GM21528 (cell line): ENCODE results near the gene TMEM63B.
"Not testable (repeated sequence)": the region's sequence is repeated elsewhere in the genome, so short reads cannot be mapped to it uniquely, and the experiment has no call there.

ENCODE experiments used
- ATAC-seq: cut with Tn5 transposase; IDR thresholded peaks from one replicate; pipeline ENCODE4 v1.9.1; 2021; ENCODE audit warnings: mild to moderate bottlenecking, moderate library complexity; ENCODE audit not compliant: unreplicated experiment, low FRiP score

The TMEM63B gene

DNA sequence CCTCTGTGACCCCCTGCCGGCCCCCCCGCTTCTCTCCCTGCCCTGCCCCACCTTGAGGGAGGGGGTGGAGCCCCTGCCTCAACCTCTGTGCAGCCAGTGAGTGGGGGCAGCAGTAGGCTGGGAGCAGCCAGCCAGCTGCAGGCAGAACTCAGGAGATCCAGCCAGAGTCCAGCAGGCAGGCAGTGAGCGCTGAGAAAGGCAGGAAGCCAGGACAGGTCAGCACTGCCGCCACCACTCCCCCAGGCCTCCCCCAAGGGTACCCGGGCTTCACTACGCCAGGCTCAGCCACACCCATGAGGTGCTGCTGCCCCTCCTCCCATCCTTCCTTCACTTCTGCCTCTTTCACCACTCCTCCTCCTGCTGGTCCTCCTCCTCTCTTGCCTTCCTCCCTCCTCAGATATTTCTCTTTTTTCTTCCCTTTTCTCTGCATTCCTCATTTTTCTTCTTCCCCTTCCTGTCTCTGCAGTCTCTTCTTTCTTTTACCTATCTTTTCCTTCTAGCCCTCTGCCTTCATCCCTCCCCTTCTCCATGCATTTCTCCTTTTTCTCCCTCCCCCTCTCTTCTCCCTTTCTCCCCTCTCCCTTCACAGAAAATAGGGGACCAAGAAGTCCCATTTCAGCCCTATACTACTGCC lies 11.5 kb downstream of the TMEM63B start:
- ATAC-seq = no peak

- ATAC-seq = no peak
These were observed 12.0 kb downstream of the TMEM63B start for GRCh38 chr6:44139351-44139743.

DNA sequence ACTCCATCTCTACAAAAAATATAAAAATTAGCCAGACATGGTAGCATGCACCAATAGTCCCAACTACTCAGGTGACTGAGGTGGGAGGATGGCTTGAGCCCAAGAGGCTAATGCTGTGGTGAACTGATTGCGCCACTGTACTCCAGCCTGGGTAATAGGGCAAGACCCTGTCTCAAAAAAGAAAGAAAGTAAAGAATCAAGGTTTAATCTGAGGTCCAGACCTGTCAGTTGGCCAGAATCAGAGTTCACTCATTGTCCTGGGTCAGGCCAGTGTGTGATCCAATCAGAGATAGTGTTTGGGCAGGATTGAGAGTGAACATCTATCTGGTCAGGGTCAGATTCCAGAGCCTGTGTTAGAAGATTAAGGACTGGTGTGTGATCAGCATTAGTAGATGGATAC lies 15.5 kb downstream of the TMEM63B start:
- no peak for ATAC-seq

DNA sequence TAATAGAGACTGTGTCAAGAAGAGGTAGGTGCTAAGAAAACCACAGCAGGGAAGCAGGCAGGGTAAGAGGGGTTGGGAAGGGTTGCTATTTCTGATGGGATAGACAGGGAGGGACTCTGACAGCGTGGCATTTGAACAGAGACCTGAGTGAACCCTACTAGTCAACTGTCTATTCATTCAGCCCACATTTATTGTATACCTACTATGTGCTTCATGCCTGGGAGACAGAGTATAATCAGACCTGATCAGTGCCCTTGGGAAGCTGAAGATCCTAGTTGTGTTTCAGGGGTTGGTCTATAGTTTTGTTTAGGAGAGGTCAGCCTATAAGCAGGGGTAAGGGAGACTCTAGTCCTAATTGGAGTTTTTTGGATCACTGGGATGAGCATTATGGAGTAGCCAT lies 16.4 kb downstream of the TMEM63B start:
- ATAC-seq = no peak

- ATAC-seq = not testable (repeated sequence)
These were observed 17.2 kb downstream of the TMEM63B start for GRCh38 chr6:44144536-44144935.

GRCh38 chr6:44145839-44146238 lies 18.5 kb downstream of the TMEM63B start:
- no peak for ATAC-seq

DNA sequence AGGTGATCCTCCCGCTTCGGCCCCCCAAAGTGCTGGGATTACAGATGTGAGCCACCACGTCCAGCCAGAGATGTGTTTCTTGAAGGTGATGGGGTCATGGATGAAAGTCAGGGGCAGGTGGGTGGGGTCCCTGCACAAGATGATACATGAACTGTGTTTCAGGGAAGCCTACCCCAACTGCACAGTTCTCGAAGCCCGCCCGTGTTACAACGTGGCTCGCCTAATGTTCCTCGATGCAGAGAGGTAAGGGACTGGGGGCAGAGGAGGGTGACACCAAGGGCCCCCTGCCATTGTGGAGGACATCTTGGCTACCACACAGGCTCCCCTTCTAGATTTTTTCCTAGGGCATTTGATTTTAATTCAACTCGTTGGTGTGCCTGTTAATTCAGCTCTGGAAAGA lies 19.3 kb downstream of the TMEM63B start:
- no peak for ATAC-seq

DNA sequence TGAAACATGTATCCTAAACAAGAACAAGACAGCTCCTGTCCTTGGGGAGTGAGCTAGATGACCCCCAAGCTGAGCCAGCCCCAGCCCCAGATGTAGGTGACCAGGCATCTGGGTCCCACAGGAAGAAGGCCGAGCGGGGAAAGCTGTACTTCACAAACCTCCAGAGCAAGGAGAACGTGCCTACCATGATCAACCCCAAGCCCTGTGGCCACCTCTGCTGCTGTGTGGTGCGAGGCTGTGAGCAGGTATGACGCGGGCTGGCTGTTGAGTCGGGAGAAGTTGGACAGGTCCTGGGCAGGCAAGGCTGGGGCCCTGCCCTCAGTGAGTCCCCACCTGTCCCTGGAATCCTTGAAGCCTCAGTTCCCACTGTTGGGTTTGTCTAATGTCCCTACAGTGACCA lies 19.9 kb downstream of the TMEM63B start:
- no peak for ATAC-seq

GRCh38 chr6:44148306-44148705 lies 21.0 kb downstream of the TMEM63B start:
- ATAC-seq = no peak

DNA sequence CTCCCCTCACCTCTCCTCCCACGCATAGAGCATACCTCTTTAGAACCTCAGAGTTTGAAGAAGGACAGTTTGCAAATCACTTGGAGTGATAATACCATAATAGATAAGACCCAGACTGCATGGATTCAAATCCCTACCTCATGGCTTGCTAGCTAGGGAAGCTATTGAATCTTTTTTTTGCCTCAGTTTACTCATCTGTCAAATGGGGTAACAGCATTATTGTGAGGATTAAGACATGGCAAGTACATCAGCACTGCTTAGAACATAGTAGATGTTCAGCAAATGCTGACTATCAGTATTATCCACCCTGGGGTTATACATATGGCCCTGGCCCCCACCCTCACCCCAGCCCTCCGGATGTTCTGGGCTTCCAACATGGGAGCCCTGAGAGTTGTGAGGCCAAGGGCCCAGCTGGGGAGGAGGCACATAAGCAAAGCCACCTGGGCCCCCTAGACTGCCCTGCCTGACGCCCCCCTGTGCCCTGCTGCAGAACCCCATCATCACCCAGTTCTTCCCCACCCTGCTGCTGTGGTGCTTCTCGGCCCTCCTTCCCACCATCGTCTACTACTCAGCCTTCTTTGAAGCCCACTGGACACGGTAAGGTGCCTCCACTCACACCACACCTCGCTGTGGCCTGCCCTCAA lies 22.1 kb downstream of the TMEM63B start:
- no peak for ATAC-seq

DNA sequence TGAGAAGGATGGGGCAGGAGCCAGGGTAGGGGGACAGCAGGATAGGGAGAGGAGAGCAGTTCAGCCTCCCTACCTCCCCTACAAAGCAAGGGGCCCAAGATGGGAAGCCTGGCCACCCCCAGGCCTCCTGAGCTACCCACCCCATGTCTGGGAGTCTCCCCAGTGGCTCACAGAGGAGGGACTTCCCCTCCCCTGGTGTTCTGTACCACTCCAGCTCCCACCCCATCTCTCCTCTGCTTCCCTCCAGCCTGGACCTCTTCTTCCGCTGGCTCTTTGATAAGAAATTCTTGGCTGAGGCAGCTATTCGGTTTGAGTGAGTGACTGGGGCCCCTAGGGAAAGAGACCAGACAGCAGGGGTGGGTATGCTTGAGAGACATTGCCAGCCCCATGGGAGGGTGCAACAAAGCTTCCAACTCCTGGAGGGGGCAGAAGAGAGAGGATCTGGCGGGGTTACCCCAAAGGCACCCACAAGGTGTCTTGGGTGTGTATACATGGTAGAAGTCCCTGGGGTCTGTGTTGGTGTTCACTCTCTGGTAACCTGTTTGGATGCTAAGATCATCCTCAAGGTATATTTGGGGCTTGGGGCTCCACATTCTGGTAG lies 23.1 kb downstream of the TMEM63B start:
- ATAC-seq = no peak

DNA sequence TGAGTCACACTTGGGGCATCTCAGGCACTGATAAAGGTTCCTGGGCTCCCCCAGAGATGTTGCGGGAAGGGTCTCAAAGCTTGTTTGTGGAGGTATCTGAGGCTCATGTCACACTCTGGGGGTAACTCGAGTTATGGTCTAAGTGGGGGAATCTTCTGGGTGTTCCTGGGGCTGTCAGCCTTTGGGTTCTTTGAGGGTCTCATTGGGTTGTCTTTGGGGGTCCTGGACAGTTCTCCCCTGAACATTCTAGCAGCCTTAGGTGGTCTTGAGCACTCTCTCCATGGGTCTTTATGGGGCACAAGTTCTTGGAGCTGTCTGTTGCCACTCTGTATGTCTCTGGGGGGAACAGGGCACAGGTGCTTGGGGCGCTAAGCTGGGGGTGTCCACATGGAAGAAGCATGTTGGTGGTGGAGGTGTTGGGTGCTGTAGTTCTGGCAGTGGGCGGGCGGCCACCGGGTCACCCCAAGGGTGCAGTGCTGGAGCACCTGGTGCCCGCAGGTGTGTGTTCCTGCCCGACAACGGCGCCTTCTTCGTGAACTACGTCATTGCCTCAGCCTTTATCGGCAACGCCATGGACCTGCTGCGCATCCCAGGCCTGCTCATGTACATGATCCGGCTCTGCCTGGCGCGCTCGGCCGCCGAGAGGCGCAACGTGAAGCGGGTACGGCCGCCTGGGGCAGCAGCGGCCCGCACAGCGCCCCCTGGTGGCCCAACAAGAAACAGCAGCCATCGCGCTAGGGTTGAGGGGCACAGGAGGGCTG lies 24.2 kb downstream of the TMEM63B start:
- no peak for ATAC-seq

DNA sequence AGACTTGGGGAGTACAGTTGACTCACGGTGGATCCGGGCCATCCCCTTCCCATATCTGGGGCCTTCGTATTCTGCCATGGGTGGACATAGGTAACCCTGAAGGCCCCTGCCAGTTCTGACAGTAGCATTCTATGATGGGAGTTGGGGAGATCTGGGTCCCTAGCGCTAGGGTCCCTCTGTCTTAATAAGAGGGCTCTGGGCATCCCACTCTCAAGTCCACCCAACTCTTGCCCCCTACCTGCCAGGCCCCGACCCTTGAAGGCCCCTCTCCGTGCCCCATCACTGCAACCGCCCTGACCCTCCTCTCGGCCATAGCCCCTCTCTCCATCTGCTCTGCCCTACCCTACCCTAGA lies 24.7 kb downstream of the TMEM63B start:
- ATAC-seq = no peak

- no peak for ATAC-seq
These were observed 25.2 kb downstream of the TMEM63B start for GRCh38 chr6:44152533-44152932.

DNA sequence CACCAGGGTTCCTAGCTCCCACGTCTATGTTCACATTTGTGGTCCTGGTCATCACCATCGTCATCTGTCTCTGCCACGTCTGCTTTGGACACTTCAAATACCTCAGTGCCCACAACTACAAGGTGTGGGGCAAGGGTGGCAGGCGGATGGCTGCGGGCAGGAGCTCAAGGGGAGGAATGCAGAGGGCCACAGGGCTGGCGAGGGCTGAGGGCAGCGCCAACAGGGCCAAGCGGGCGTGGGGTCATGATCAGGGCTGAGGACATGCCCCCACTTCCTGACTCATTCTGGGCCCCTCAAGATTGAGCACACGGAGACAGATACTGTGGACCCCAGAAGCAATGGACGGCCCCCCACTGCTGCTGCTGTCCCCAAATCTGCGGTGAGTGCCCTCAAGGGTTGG lies 26.7 kb downstream of the TMEM63B start:
- ATAC-seq = no peak

- no peak for ATAC-seq
These were observed 29.3 kb downstream of the TMEM63B start for GRCh38 chr6:44156494-44157151.

DNA sequence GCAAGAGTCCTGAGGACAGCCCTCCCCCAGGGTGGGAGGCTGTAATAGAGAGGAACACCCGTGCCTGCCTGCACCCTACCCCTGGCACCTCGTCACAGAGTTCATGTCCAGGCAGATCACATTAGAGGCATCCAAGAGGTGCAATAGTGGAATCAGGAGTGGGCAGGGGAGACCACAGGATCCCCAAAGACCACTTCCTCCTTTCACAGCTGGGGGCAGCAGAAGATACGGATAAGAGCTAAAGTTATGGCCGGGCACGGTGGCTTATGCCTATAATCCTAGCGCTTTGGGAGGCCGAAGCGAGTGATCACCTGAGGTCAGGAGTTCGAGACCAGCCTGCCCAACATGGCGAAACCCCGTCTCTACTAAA lies 29.8 kb downstream of the TMEM63B start:
- ATAC-seq = no peak

DNA sequence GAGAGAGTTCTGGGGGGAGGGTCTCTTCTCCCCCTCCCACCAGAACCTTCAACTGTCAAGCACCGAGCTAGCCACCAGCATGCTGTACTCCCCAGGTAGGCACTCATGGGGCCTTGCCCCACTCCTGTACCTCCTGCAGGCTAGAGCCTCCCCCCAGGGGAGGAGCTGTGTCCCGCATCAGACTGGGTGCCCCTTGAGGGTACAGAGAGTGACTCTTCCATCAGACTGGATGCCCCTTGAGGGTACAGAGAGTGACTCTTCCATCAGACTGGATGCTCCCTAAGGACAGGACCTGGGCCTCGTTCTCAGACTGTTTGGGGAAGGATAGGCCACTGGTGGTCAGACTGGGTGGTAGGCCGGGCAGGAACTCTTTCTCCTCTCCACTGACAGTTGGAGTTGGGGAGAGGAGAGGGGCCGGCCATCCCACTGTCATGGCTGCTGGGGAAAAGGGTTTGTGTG lies 31.4 kb downstream of the TMEM63B start, which contains the start of gene CAPN11:
CAPN11 (plus strand) TSS at position 51 of the 459 bp plus-strand sequence; CDS start at position 80, 29 bp downstream.
- no peak for ATAC-seq

- ATAC-seq = no peak
These were observed 34.6 kb downstream of the TMEM63B start for GRCh38 chr6:44161997-44162338.

DNA sequence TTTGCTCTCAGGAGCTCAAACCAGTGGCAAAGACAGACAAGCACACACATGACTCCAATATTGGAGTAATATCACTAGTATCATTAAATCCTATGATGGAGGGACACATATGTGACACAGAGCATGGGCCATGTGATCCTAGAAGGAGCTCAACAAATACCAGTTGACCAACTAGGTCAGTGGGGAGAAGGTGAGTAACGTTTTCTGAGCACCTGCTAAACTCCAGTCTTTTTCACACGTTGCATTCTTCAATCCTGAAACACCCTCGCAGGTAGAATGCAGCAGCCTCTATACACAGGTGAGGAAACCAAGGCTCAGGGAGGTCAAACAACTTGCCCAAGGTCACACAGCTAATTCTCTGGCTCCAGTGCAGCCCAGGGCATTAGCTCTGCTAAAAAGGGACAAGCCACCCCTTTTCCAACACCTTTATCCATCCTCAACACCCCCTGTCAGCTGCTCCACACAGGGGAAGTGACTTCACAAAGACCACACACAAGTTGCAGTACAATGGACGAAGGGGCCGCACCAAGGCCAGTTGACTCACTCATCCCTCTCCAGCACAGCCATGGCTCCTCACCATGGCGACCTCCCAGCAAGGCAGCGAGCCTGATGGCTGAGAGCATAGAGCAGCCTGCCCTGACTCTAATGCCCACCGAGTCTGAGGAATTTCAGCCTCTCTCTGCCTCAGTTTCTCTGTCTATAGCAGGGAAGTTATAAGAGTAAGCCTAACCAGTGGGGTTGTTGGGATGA lies 35.7 kb downstream of the TMEM63B start:
- no peak for ATAC-seq
